Spinal cord (tissue), 10 donors: ENCODE data around the gene FBXW11. TPM values are rescaled to one million over a fixed set of nuclear protein-coding genes. Genes with fewer than 3 reads are reported as not detected.

Source experiments
- DNase-seq, 6 donors: peaks; one replicate each; pipeline versions ENCODE4 v3.0.0 to v3.0.0-alpha.2; 2013 to 2015; ENCODE audit warnings: low spot score in 6 of 6, low read depth in 4 of 6
- H3K27ac ChIP-seq: one replicate; pipeline ENCODE4 v1.5.1; 2013; ENCODE audit warnings: low read depth, low read length, control low read depth
- H3K27me3 ChIP-seq: one replicate; pipeline ENCODE4 v1.6.1; 2013; ENCODE audit warnings: low read length; ENCODE audit not compliant: control insufficient read depth, insufficient read depth
- H3K36me3 ChIP-seq: one replicate; pipeline ENCODE4 v1.6.1; 2013; ENCODE audit warnings: low read length; ENCODE audit not compliant: control insufficient read depth, insufficient read depth
- H3K4me1 ChIP-seq: one replicate; pipeline ENCODE4 v1.6.1; 2013; ENCODE audit warnings: low read length; ENCODE audit not compliant: control insufficient read depth, insufficient read depth
- H3K4me3 ChIP-seq: one replicate; pipeline ENCODE4 v1.5.1; 2013; ENCODE audit warnings: low read depth, low read length, control low read depth
- H3K9me3 ChIP-seq: one replicate; pipeline ENCODE4 v1.6.1; 2013; ENCODE audit warnings: low read length; ENCODE audit not compliant: control insufficient read depth, insufficient read depth
- WGBS: methylation state at CpG from one replicate; pipeline ENCODE4 v1.1.5; 2013; ENCODE audit warnings: missing lambda C conversion rate; ENCODE audit not compliant: insufficient coverage; 5-methylcytosine and 5-hydroxymethylcytosine counted together
- polyA plus RNA-seq, 2 donors: library from polyadenylated mRNA; unstranded; fragments of 120-200 nt; gene quantifications; one replicate each; pipeline ENCODE4 v1.2.1, GENCODE V29; 2013; ENCODE audit not compliant: insufficient read length in 2 of 2
- total RNA-seq, 2 donors: library from RNA; depleted of rRNA in 1 of 2; stranded (reverse); fragments of 120-200 nt in 1 of 2; fragments of >200 nt in 1 of 2; gene quantifications; one replicate each; pipeline versions ENCODE4 v1.2.3 to v1.2.4, GENCODE V29; 2013 to 2014
- donor health status: healthy.

FBXW11 gene
- total and polyA plus RNA-seq, 4 donors, result 72.1 to 135 (median 87.1) TPM

DNA sequence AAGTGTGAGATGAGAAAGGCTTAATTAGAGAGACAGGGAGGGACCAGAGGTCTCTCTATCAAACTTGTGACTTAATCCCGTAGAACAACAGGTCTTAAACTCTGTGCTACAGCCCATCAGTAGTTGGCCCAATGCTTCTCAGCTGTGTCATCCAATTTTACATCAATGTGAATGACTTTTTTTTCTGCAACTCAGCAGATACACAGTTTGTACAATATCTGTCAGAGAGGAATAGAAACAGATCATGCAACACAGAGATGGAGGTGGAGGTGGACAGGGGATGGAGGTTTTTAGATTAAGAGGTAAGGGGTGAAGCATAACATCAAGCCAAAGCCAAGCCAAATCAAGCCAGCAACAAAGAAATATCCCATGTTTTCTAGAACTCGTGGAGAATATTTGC lies 43.0 kb downstream of the FBXW11 start:
- no CpG with 5 or more reads among the region's 2 CpGs for WGBS
- no peak for DNase-seq
- no peaks in the 10 kb centered on the region for H3K9me3 ChIP-seq
- H3K27ac ChIP-seq, result no peak overlapping the region
- H3K27me3 ChIP-seq, result no peaks in the 10 kb centered on the region
- H3K4me3 ChIP-seq, result no peak overlapping the region
- H3K36me3 ChIP-seq, result no peaks in the 10 kb centered on the region
- no peaks in the 10 kb centered on the region for H3K4me1 ChIP-seq

DNA sequence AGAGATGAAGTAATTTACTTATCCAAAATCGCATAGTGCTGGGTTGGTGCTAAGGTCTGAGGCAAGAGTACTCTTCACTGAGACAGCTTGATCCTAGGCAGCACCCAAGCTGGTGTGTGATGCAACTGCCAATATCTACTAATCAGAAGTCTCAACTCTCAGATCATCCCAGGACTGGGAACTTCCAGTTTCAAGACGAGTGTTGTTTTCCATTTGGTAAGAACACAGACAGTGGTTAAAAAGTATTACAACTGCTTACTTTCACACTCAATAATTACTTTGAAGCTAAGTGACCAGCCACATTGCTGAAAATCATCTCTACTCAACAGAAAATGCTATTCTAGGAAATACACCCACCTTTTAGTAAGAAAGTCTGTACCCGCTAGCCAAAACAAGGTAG lies 45.3 kb downstream of the FBXW11 start:
- no peaks in the 10 kb centered on the region for H3K9me3 ChIP-seq
- H3K27me3 ChIP-seq, result no peaks in the 10 kb centered on the region
- no peak overlapping the region for H3K4me3 ChIP-seq
- H3K4me1 ChIP-seq, result peaks cover 11% of the 10 kb centered on the region
- no peaks in the 10 kb centered on the region for H3K36me3 ChIP-seq
- H3K27ac ChIP-seq, result no peak overlapping the region
- no CpG with 5 or more reads among the region's 3 CpGs for WGBS
- DNase-seq, result no peak

DNA sequence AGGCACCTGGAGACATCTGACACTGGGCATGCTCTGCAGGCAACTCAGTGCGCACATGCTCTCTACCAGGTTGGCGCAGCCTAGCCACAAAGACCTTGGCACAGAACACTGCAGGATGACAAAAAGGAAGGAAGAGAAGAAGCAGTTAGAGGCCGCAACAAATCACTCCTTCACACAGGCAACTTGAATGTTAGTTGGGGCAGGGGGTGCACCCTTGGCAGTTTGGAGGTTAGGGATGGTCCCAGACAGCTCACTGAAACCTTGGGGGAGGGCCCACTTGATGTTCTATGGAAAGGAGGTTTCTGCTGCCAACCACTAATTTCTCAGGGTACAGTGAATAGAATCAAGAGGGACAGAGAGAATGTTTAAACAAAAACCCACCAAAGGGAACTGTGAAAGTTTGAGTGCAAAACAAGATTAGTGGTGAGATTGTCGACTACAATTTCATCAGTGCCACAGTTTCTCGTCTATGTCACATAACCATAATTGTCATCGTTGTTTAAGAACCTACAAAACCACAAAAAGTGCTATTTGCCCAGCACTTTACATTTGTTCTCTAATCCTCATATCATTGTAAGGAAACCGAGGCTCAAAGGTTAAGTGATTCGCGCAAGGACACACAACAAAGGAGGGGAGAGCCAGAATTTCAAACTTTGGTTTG lies 48.7 kb downstream of the FBXW11 start:
- no peak overlapping the region for H3K4me3 ChIP-seq
- H3K9me3 ChIP-seq, result no peaks in the 10 kb centered on the region
- H3K27me3 ChIP-seq, result no peaks in the 10 kb centered on the region
- WGBS, result 52% methylated on average over 4 of the region's 9 CpGs
- no peaks in the 10 kb centered on the region for H3K36me3 ChIP-seq
- H3K27ac ChIP-seq, result no peak overlapping the region
- H3K4me1 ChIP-seq, result peaks cover 11% of the 10 kb centered on the region
- peak in 5 of 6 donors; percentile 4 to 61 (median 14) for DNase-seq

DNA sequence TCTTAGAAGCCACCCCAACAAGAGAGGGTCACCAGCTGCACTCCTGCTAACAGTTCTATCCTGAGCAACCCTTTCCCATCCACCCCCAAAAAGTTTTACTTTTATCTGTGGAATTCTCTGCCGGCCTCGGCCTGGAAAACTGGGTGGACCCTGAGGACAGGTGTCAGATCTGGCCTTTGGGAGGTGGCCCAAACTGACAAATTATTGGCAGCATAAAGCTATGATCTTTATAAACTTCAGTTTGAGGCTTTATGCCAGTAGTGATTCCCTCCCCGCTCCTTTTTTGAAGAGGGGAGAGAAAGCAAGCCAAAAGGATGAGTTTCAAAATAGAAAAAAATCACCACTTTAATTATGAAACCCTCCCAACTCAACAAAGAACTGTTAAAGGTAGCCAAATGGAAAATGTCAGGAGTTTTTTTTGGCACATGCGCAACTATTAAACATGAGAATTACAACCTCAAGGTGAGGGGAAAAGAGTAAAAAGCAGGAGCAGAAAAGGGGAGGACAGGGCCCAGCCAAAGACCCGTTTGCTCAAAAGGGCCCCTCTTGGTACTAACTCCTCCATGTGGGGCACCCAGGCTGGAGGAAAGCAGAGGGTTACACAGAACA lies 49.4 kb downstream of the FBXW11 start:
- 53% methylated on average over 4 of the region's 5 CpGs for WGBS
- Histone ChIP-seq H3K9me3 (no peaks in the 10 kb centered on the region), H3K4me3 (no peak overlapping the region), H3K4me1 (peaks cover 11% of the 10 kb centered on the region), H3K36me3 (no peaks in the 10 kb centered on the region), H3K27ac (no peak overlapping the region), H3K27me3 (no peaks in the 10 kb centered on the region)
- DNase-seq, result no peak

DNA sequence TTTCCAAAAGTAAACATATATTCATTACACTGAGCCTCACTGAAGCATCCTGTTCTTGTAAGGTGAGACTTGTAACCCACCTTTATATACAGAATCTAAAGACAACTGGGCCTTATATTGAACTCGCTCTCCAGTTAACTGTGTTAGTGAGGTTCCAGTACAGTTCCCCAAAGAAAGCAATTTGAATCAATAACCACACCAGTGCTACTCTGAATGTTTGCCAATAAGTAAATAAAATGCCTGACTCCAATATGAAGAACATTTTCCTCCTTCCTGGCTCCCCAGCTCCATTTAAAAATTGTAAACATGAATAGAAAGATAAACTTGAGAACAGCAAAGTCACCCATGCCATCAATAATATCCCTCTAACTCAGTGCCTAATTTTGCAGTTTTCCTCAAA lies 50.1 kb downstream of the FBXW11 start:
- Histone ChIP-seq H3K27ac (no peak overlapping the region), H3K4me1 (peaks cover 11% of the 10 kb centered on the region), H3K27me3 (no peaks in the 10 kb centered on the region), H3K36me3 (no peaks in the 10 kb centered on the region), H3K9me3 (no peaks in the 10 kb centered on the region), H3K4me3 (no peak overlapping the region)
- DNase-seq, result no peak
- WGBS, result no CpG with 5 or more reads among the region's 1 CpG

DNA sequence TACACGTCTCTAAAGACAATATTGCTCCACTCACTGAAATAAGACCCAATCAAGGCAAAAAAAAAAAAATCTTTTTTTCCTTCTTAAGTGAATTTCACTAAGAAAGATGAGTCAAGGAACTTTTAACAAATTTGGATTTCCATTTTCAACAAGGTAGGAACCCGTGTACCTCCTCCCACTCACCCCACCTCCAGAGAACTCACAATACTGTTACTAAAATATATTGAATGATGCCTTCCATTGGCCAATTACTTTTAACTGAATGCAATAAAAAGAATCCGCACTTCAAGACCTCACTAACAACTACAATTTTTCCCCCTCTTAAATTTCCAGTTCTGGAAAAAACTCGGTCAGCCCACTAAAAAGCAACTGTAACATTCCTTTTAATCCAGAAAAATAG lies 50.7 kb downstream of the FBXW11 start:
- 93% methylated on average over 2 of the region's 4 CpGs for WGBS

DNA sequence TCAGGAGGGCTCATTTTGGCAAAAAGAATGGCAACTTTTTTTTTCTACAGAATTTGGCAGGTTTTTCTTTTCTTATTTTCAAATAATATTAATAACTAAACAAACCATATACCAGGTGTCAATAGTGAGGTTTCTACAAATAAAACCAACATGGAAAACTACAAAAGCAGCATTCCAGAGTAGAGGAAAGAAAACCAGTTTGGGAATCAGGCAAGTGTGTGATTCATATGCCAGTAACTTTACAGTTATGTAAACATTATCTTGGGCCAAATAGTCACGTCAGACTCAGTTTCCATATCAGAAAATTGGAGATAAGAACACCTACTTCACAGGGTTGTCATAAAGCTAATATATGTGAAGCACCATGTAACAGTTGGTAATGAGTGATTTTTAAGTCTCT lies 51.7 kb downstream of the FBXW11 start:
- Histone ChIP-seq H3K27ac (no peak overlapping the region), H3K4me1 (peaks cover 11% of the 10 kb centered on the region), H3K36me3 (no peaks in the 10 kb centered on the region), H3K27me3 (no peaks in the 10 kb centered on the region), H3K9me3 (no peaks in the 10 kb centered on the region), H3K4me3 (no peak overlapping the region)
- no CpG with 5 or more reads among the region's 1 CpG for WGBS
- no peak for DNase-seq

More for the DNA sequence above, 50.7 kb downstream of the FBXW11 start:
- no peaks in the 10 kb centered on the region for H3K27me3 ChIP-seq
- no peaks in the 10 kb centered on the region for H3K9me3 ChIP-seq
- no peak for DNase-seq
- H3K4me3 ChIP-seq, result no peak overlapping the region
- no peak overlapping the region for H3K27ac ChIP-seq
- H3K4me1 ChIP-seq, result peaks cover 11% of the 10 kb centered on the region
- H3K36me3 ChIP-seq, result no peaks in the 10 kb centered on the region

DNA sequence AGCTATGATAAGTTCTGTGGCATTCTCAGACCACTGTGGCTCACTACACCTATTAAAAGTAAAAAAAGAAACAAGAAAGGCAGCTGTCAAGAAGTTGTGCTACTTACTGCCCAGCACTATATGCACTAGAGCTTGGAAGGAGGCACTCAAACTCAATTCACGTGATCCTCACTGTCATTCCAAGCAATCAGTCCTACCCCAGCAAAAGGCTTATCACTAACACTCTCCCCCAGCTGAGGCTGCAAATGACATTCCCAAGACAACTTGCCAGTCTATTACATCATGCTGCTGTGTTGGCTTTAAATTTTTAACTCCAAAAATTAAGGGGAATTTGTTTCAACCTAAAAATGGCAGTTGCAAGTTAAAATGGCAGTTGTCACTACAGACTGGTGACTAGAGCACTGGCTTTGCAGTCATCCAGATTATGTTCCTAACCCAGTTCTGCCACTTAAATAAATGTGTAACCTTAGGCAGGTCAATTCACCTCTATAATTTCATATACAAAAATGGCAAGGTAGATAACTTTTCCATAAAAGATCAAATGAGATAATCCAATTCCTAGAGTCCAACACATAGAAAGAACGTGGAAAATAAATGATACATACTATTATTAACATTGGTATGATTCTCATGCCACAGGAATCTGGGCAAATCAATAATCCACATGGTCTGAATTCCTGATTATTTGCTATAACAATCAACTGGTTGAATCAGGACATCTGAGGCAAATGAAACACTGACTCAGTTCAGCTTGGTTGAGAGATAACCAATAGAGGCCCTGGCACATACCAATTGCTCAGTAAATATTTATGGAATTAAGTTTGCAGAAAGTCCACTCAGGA lies 52.4 kb downstream of the FBXW11 start:
- Histone ChIP-seq H3K27me3 (no peaks in the 10 kb centered on the region), H3K4me3 (no peak overlapping the region), H3K36me3 (no peaks in the 10 kb centered on the region), H3K9me3 (no peaks in the 10 kb centered on the region), H3K27ac (no peak overlapping the region), H3K4me1 (peaks cover 11% of the 10 kb centered on the region)
- no peak for DNase-seq
- 71% methylated on average over 1 of the region's 2 CpGs for WGBS

DNA sequence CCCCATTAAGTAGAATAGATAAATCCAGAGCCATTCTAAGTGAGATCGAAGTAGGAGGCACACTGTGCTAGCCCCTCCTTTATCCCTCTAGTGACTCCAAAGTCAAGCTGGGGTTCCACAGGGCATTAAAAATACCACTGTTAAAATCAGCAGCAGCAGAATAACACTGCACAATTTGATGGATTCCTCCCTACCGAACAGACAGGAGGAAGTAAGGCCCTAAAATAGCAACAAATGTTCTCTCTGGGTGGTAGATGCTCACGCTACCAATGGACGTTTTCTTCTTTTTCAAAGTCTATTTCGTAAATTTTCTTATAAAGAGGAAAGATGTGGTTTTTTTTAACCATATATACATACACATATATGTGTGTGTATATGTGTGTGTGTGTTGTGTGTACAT lies 54.4 kb downstream of the FBXW11 start:
- no peak for DNase-seq
- no peaks in the 10 kb centered on the region for H3K9me3 ChIP-seq
- WGBS, result no CpG with 5 or more reads among the region's 5 CpGs
- H3K4me1 ChIP-seq, result peaks cover 3% of the 10 kb centered on the region
- H3K27me3 ChIP-seq, result no peaks in the 10 kb centered on the region
- no peak overlapping the region for H3K4me3 ChIP-seq
- no peak overlapping the region for H3K27ac ChIP-seq
- no peaks in the 10 kb centered on the region for H3K36me3 ChIP-seq
